Epithelial cell of prostate (primary cell): ENCODE results near the gene NET1.
A peak's percentile ranks its signal among the peaks of the same experiment; 100 is the strongest.

Source experiments
- DNase-seq: peaks from one replicate; pipeline ENCODE4 v3.0.0-alpha.2; 2011; ENCODE audit warnings: low read depth, low spot score
- H3K27ac ChIP-seq: fragments of 450-650 bp; 2 replicates; pipeline ENCODE4 v1.5.1; 2017; ENCODE audit warnings: mild to moderate bottlenecking

NET1 gene

DNA sequence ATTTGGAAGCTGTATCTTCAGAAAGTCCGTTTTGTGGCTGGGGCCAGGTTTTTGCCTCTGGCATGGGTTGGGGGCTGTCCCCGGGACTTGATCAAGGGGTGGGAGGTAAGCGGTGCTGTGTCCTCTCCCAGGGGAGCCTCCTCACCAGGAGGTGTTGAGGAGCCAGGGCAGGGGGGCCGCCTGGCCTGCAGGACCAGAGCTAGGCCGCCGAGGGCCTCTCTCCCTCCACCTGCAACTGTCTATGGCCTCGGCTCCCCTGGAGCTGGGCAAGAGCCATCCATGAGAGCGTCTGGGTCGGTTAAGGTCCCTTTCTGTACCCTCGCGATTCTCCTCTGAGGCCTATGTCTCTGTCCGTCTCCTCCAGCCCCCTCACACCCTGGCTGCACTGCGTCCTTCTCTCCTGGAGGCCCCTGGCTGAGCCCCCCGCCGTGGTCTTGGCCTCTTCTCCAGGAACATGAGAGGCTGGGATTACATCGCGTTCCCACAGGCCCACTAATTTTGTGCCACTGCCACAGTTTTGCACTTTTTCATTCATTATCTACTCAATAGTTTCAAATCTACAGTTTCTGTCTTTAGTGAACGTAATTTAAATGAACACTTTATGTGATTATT is 66.4 kb downstream of the NET1 start:
- H3K27ac ChIP-seq: no peak overlapping the region
- DNase-seq: no peak

DNA sequence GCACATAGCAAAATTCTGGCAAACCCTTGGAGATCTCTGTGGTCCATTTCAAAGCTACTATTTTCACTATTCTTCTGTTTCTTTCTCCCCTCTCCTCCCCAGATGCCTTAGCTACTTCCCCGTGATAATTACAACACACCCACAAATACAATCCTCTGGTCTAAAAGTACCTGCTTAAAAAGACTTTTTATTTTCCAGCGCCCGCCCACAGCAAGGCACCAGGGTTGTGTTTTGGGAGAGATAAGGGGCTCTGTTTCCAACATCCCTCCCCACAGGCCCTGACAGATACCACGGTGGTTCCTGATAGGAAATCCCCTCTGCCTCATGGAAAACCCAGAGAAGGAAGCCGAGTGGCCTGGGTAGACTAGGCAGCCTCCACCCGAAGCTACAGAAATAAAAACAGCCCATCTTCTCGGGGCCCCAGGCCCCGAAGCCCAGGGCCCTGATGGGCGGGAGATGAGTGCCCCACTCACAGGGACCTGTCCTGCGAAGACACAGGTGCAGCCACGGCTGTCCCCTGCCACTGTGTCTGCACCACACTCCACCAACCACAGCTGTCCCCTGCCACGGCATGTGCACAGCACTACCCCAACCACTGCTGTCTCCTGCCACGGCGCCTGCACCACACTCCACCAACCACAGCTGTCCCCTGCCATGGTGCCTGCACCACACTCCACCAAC is 67.3 kb downstream of the NET1 start:
- no peak for DNase-seq
- H3K27ac ChIP-seq: no peak overlapping the region

DNA sequence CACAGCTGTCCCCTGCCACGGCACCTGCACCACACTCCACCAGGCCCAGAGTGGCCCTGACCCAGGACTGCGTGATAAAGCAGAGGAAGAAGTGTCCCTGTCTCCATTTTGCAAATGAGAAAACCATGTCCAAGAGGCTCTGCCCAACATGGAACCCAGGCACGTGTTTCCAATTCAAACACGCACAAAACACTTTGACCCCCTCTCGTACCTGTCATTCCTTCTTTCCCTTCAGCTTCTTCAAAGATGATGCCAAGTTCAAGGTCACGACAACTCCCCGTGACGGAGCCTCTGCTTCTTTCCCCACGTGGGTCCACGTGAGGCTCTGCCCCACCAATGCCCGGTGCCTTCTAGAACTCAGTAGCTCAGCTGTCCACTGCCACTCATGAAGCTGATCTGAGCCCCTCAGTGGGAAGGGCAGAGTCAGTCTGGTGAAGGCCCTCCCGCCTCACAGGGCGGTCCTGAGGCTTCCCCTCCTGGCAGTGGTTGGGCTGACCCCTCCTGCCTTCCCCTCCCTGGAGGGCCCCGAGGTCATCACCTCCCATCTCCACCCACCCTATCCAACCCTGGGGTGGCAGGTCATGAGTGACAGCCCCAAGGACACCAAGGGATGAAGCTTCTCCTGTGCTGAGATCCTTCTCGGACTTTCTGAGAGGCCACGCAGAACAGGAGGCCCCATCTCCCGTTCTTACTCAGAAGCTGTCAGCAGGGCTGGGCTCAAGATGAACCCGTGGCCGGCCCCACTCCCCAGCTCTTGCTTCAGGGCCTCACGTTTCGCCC is 68.0 kb downstream of the NET1 start:
- DNase-seq: no peak
- no peak overlapping the region for H3K27ac ChIP-seq

DNA sequence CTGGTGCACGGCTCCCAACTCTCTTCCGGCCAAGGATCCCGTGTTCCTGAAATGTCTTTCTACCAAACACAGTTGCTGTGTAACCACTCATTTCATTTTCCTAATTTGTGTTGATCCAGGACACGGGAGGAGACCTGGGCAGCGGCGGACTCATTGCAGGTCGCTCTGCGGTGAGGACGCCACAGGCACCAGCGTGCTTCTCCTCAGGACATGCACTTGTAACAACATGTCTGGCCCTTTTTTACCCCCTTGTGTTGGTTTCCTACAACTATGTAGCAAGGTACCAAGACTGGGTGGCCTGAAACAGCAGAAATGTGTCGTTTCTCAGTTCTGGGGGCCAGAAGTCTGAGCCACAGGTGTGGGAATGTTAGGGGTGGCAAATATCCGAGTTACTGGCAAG is 68.8 kb downstream of the NET1 start:
- no peak overlapping the region for H3K27ac ChIP-seq
- DNase-seq: no peak

DNA sequence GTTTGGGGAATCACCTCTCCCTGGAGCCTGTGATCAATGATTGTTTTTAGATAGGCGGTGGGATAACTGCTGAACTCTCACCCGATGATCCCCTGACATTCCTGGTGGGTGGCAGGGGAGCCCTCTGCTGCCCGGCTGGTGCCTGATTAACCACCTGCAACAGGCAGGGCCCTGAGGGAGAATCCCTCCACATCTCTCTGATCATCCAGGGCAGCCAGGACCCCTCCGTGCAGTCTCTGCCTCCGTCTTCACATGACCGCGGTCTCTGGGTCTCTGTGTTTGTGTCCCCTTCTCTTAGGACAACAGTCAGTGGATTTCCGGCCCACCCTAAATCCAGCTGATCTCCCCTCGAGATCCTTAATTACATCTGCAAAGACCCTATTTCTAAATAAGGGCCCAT is 69.7 kb downstream of the NET1 start:
- no peak for DNase-seq
- no peak overlapping the region for H3K27ac ChIP-seq

DNA sequence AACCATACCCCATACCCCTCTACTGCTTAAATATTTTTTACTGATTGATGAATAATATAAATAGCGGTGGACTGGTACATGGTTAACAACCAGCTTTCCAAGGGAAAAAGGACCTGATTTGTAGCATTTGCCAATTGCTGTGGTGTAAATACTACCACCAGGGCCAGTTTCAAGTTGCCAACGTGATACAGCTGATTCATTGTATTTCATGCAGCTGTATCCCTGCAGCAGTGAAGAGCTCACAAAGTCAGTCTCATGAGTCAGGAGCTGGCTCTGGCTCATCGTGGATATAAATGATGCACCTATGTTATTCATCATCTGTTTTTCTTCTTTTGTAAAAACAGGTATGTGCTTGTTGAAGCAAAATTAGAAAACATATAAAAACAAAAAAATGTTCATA is 71.8 kb downstream of the NET1 start:
- H3K27ac ChIP-seq: peak overlapping the region; percentile 67
- DNase-seq: peak; percentile 99

DNA sequence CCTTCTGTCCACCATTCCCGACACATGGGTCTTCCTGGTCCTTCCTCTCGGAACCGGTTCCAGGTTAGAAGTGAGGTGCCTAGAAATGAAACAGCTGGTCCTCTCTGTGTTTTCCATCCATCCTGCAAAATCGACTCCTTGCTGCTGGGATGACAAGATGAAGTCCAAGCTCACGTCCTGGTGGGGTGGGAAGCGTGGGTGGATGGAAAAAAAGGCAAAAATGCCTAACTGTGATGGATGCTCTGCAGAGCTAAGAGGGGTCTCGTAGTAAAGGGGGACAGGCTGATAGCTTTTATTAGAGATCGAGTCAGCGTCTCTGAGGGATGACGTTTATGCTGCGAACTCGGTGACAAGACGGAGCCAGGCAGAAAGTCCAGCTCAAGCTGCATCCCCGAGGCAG is 72.9 kb downstream of the NET1 start:
- no peak for DNase-seq
- H3K27ac ChIP-seq: no peak overlapping the region

DNA sequence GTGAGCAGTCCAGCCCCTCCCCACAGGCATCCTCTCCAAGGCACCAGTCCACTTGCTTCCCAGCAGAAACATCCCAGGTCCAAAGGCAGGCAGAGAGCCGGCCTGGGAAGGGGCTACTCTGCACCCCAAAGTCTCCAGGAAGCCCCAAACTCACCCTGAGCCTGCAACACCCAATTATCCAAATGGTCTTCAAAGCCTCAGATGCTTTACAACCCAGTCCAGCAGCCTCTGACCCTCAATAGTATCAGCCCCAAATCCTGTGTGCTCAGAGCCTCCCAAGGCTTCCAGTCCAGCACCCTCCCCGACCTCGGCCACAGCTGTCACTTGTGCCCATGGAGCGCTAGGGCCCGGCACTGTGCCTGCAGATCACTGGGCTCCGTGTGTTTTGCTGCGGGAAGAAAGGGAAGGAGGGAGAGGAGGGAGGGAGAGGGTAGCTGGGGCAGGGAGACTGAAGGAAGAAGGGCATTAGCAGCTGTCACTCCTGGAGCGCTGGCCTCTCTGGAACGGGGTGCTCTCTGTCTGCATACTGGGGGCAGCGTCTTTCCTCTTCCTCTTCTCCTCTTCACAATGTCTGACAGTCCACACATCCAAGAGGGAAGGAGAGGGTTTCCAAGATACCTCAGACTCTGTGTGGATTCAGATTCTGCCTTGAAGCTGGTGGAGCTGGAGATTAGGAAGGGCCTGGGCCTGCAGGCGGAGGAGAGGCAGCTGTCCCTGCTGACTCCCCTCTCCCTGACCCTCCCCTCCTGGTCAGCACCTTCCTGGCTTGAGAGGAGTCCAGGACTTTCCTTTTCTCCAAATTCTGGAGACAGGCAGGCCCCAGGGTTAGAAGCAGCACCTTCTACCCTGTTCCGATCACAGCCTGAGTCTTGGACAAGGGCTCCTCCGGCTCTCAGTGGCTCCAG is 73.8 kb downstream of the NET1 start:
- DNase-seq: no peak
- H3K27ac ChIP-seq: no peak overlapping the region

DNA sequence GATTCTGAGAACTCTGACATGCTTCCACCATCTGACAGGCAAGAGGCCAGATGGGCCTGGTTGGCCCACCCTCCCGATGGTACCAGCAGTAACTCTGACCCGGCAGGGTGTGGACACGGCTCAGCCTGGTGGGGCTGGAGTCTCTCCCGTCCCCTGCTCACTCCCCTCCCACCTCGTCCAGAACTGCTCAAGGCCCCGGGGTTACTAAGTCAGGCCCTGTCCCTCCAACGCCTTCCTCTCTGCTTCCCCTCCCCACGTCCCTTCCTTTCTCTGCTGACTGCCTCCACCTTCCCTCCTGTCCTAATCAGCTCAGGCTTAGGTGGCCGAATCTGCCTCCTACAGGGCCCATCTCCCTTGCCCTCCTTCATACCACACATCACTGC is 74.5 kb downstream of the NET1 start:
- DNase-seq: no peak
- no peak overlapping the region for H3K27ac ChIP-seq

DNA sequence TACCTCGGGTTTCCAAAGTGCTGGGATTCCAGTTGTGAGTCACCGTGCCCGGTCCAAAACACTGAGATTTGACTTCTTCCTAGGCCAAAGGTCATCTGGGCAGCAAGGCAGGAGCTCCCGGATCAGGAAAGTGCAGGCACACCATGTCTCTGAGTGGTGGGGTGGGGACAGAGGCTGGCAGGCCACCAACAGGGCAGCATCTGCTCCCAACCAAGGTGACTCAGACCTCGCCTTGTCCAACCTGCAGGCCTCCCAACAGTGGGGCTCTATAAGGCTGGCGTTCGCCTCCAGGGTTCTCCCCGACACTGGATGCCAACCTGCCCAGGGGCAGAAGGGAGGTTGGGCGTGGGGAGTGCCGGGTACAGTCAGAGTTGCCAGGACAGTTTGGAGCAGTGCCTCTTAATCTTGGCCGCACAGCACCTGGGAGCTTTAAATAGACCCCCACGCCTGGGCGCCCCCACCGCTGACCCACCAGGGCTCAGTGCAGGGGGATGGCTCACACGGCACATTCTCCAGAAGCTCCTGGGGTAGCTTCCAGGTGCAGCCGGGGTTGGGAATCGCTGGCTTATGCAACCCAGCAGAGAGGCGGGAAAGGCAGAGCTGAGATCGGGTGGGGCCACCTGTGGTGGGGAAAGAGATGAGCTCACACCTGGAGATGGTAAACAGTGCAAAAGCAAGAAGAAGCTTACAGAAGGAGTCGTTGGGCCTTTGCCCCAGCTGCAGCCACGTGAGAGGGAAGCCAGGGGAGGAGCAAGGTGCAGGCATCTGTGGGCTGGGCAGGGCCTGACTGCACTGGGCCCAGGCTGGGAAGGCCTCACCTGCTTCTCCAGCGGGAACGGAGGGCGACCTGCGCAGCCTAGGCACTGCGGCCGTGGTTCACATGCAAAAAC is 76.2 kb downstream of the NET1 start:
- peak overlapping the region; percentile 95 for H3K27ac ChIP-seq
- DNase-seq: peak; percentile 89

DNA sequence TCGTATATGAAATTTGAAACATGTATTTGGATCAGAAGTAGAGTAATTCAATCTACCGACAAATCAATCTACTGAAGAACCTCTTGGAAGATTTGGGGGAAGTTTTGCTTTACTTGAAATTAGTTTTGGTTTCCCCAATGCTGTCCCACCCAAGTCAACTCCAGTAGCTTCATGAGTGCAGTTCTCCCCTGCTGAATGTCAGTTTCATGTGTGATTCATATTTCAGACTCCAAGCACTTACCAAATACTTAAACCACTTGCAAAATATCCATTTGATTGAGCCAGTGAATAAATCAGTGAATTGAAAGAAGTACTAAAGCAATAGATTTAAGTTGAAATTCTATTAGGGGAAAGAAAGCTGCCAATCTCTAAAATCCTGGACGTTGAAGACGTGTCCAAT is 77.7 kb downstream of the NET1 start:
- H3K27ac ChIP-seq: no peak overlapping the region
- no peak for DNase-seq

DNA sequence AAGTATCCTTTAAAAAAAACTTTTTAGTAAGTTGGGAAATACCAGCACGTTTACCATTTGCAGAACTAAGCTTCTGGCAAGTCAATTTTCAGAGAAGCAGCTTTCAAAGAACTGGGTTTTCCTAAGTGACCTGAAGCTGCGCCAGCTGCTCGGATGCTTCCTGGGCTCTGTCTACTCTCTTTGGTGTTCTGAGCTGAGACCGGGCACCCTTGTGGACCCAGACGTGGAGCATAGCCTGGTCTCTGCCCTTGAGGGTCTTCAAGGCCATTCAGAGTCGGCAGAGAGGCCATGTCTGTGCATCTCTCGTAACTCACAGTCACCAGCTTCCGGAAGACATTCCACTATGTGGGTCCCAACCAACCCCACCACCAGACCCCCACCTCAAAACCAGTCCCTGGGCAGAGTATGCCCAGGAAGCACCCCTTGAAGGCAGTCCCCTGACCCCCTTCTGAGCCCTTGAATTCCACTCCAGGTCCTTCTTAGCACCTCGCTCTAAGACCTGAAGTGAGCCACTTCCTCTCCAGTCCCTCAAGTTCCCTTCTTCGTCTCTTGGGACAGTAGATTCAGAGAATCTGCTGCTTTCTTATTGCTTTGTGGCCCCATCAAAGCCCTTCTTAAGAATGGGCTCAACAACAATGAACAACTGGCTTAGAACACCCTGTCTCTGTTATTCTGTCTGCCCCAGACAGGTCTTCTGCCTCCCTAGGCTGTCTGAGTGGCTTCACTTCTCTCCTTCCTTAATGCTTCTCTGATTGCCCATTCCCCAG is 78.5 kb downstream of the NET1 start:
- DNase-seq: no peak
- H3K27ac ChIP-seq: no peak overlapping the region

DNA sequence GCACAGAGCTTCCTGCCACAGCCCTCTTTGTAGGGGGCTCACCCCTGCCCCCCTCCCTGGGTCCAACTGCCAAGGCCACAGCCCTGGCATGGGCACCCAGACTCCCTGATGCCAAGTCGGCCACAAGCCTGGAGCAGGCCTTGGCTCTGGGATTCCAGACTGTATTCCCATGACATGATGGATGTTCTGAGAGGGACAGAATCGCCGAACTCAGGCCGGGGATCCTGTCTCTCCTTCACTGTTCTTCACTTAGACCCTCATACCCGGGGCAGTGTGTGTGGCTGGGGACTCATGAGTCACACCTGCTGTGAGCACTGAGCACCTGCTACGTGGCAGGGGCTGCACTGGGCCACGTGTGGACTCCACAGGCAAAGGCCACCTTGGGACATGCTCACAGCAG is 79.1 kb downstream of the NET1 start:
- DNase-seq: no peak
- no peak overlapping the region for H3K27ac ChIP-seq

DNA sequence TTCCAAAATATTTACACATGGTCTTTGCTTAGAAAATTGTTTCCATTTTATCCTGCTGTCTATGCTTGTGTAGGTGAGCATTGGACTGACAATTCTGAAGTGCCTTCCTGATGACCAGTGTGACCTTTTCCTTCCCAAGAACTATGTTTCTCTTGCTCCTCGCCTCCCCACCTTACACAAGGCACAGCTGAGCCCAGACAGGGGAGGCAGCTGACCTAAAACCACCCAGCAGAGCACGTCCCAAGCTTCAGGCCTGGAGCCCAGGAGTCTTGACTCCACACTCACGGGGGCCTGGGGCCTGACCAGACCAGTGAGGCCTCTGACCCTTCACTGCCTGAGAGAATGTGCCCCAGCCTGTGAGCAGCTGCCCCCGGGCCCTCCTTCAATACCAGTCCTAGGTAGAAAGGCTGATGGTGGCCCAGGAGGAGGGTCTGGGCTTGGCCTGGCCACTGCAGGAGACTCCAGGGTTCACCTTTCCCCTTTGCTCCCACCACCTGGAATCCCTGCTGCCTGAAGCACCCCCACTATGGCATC is 80.0 kb downstream of the NET1 start:
- H3K27ac ChIP-seq: no peak overlapping the region
- DNase-seq: no peak

DNA sequence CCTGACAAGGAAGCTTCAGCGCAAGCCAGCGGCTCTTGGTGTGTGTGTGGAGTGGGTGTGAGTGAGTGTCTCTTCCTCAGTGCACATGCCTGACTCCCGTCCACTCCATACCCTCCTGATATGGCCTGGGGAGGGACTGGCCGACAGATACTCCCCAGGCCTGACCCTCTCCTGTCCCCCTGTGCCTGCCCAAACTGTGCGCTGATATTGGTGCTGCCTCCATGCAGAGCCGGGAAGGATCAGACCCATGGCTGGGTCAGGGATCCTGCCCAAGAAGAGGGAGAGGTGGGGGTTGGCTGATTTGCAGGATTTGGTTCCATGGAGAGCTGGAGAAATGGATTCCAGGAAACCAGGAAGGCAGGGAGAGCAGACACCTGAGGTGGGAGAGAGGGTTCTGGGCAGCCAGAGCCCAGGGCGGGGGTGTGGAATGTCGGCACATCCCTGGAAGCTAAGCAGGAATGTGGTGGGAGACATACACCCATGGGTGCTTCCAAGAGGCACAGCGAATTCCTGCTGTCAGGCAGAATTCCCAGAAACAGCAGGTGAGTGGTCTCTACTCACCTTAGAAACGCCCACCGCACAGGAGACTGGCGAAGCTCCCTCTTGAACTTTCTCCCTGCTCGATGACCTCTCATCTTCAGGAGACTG is 80.7 kb downstream of the NET1 start:
- no peak for DNase-seq
- no peak overlapping the region for H3K27ac ChIP-seq

DNA sequence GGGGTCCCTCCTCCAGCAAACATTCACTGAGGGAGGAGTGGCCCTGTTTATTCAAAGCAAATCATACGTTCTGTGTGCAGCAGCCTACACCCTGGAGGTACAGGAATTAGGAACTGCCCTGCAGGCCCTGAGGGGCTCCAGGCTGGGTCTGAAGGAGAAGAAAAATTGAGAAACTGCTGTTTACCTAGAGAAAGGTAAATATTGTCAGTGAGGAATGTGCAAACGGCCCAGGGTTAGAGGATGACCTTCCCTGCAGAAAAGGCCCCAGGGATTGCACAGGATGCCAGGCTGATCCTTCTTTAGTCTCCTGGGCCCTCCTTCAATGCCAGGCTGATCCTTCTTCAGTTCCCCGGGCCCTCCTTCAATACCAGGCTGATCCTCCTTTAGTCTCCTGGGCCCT is 81.3 kb downstream of the NET1 start:
- no peak overlapping the region for H3K27ac ChIP-seq
- DNase-seq: no peak

DNA sequence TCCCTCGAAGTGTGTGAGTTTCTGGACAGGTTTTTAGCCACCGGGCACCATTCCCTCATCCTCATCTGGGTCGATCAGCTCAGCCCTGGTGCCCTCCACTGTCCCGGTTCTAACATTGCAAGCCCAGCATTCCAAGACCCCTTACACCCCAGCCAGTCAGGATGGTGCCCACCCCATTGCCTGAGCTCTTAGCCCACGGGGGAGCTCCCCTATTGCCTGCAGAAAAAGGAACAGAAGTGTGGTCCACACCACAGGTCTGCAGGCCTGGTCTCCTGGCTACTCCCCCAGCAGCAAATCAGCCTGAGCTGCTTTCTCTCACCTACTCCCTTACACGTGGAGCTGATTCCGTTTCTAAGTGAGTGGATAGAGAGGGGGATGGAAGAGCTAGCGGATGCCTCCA is 82.3 kb downstream of the NET1 start:
- no peak for DNase-seq
- H3K27ac ChIP-seq: no peak overlapping the region
